Ovary (tissue), 3 donors: Measurements from ENCODE around the gene NOXA1.

ENCODE experiments used
- CTCF ChIP-seq, 3 donors: fragments of 450-650 bp in 2 of 3; fragments of 200-600 bp in 1 of 3; IDR thresholded peaks; one replicate each; pipeline versions ENCODE4 v1.5.1 to v1.8.0; 2016 to 2022; ENCODE audit warnings: antibody characterized with exemption in 3 of 3, mild to moderate bottlenecking in 1 of 3
- EP300 ChIP-seq: sonication (generic); formaldehyde crosslinking; IDR thresholded peaks from one replicate; pipeline ENCODE4 v1.6.1; 2017; ENCODE audit warnings: antibody characterized with exemption
- POLR2A ChIP-seq: fragments of 450-650 bp; IDR thresholded peaks from one replicate; pipeline ENCODE4 v1.6.1; 2017; ENCODE audit warnings: antibody characterized with exemption, mild to moderate bottlenecking, moderate library complexity
- donor health status: DM: no; HTN: no; CAD: no.

- TF ChIP-seq POLR2A (no peak), CTCF (IDR thresholded peaks at IDR 0.05) (no peak), EP300 (no peak)
These were observed 12.2 kb downstream of the NOXA1 start for GRCh38 chr9:137435381-137435891.
